Inflammatory macrophage treated with lipopolysaccharide for 1 hour (primary cell): ENCODE measurements around the gene BBS7.

Experiments used
- DNase-seq, 2 donors: peaks; one replicate each; pipeline ENCODE4 v3.0.0-alpha.2; 2020 to 2022

BBS7 gene

GRCh38 chr4:121789960-121790829, 80.1 kb downstream of the BBS7 start:
- DNase-seq: no peak

- no peak for DNase-seq
These were observed 80.8 kb downstream of the BBS7 start for GRCh38 chr4:121789455-121789854.

GRCh38 chr4:121788896-121789295, 81.4 kb downstream of the BBS7 start:
- no peak for DNase-seq

GRCh38 chr4:121786221-121786620, 84.1 kb downstream of the BBS7 start:
- no peak for DNase-seq

- no peak for DNase-seq
These were observed 84.8 kb downstream of the BBS7 start for GRCh38 chr4:121785479-121785878.

GRCh38 chr4:121784975-121785374, 85.3 kb downstream of the BBS7 start:
- DNase-seq: no peak

GRCh38 chr4:121784401-121784800, 85.9 kb downstream of the BBS7 start:
- no peak for DNase-seq

- DNase-seq: peak; percentile 27 to 30
These were observed 87.1 kb downstream of the BBS7 start for GRCh38 chr4:121783210-121783609.

GRCh38 chr4:121778991-121779628, 91.2 kb downstream of the BBS7 start:
- DNase-seq: no peak

- no peak for DNase-seq
These were observed 92.6 kb downstream of the BBS7 start for GRCh38 chr4:121777625-121778024.

- no peak for DNase-seq
These were observed 93.5 kb downstream of the BBS7 start for GRCh38 chr4:121776610-121777401.
